ENCODE measurements around the gene NPC2. TPM values are rescaled to one million over a fixed set of nuclear protein-coding genes. Genes with fewer than 3 reads are reported as not detected.

The NPC2 gene
- total and polyA plus RNA-seq, 10 donors, result 191 to 956 (median 298) TPM

GRCh38 chr14:74468513-74468912 is 24.6 kb downstream of the NPC2 start:
- TF ChIP-seq POLR2A (IDR thresholded peaks at IDR 0.05), result no peak
- no peak for TF ChIP-seq POLR2AphosphoS5 (IDR thresholded peaks at IDR 0.05)
- no peak for TF ChIP-seq CTCF (IDR thresholded peaks at IDR 0.05 in 8 of 11, conservative IDR thresholded peaks at IDR 0.05 in 3 of 11)
- Histone ChIP-seq H3K9me3 (no peaks in the 10 kb centered on the region), H3K27ac (no peak overlapping the region), H3K4me3 (no peak overlapping the region), H3K27me3 (replicated peaks in 1 of 7) (no peaks in the 10 kb centered on the region), H3K36me3 (peaks cover 0 to 39% (median 5%) of the 10 kb centered on the region in 6 donors), H3K4me1 (peaks cover 0 to 14% (median 5%) of the 10 kb centered on the region in 6 donors)
- DNase-seq, result no peak
- WGBS, 5 donors, result 80 to 96% (median 89%) methylated on average over 3 of the region's 3 CpGs
- intact Hi-C loops (cut with DNase I; ENCODE audit: low total_unique reads), result no loop called here

- WGBS, 5 donors, result 89 to 95% (median 94%) methylated on average over 2 of the region's 2 CpGs
- intact Hi-C loops (cut with DNase I; ENCODE audit: low total_unique reads), result no loop called here
- Histone ChIP-seq H3K27me3 (replicated peaks in 1 of 7) (no peaks in the 10 kb centered on the region), H3K27ac (no peak overlapping the region), H3K4me1 (peaks cover 0 to 10% (median 3%) of the 10 kb centered on the region in 6 donors), H3K36me3 (peaks cover 0 to 8% (median 0%) of the 10 kb centered on the region in 6 donors), H3K9me3 (no peaks in the 10 kb centered on the region), H3K4me3 (no peak overlapping the region)
- DNase-seq, result no peak
- TF ChIP-seq POLR2AphosphoS5 (IDR thresholded peaks at IDR 0.05) (no peak), CTCF (IDR thresholded peaks at IDR 0.05 in 8 of 11, conservative IDR thresholded peaks at IDR 0.05 in 3 of 11) (no peak), POLR2A (IDR thresholded peaks at IDR 0.05) (no peak)
Observed at GRCh38 chr14:74465335-74465734, 27.8 kb downstream of the NPC2 start.

- DNase-seq, result no peak
- Histone ChIP-seq H3K4me1 (peaks cover 0 to 5% (median under 1%) of the 10 kb centered on the region in 6 donors), H3K9me3 (no peaks in the 10 kb centered on the region), H3K4me3 (no peak overlapping the region), H3K27ac (no peak overlapping the region), H3K36me3 (peaks cover 0 to 6% (median 0%) of the 10 kb centered on the region in 6 donors), H3K27me3 (replicated peaks in 1 of 7) (no peaks in the 10 kb centered on the region)
- 92 to 96% (median 95%) methylated on average over 2 to 3 of the region's 3 CpGs for WGBS, 5 donors
- intact Hi-C loops (cut with DNase I; ENCODE audit: low total_unique reads), result no loop called here
- no peak for TF ChIP-seq POLR2A (IDR thresholded peaks at IDR 0.05)
- TF ChIP-seq POLR2AphosphoS5 (IDR thresholded peaks at IDR 0.05), result no peak
- no peak for TF ChIP-seq CTCF (IDR thresholded peaks at IDR 0.05 in 8 of 11, conservative IDR thresholded peaks at IDR 0.05 in 3 of 11)
Observed at GRCh38 chr14:74464785-74465184, 28.3 kb downstream of the NPC2 start.

DNA sequence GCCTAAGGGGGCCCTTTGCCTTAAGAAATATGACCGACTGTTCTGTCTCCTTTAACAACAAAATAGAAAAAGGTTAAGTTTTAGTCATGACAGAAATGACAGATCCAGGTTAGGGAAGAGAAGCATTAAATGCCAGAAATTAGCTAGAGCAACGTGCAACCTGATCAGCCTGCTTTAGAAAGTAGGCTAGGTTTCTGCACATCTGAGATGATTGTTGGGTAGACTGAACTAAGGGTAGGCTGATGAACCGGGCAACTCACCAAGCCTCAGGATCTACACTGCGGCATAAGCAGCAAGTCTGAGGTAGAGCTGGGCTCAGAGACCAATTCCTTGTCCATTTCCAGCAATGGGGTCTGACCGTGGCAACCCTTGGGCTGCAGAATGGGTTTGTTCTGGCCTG is 29.4 kb downstream of the NPC2 start:
- no peak for DNase-seq
- no peak overlapping the region for H3K27ac ChIP-seq
- 85 to 91% (median 89%) methylated on average over 5 of the region's 5 CpGs for WGBS, 5 donors
- H3K27me3 ChIP-seq (replicated peaks in 1 of 7), result no peaks in the 10 kb centered on the region
- TF ChIP-seq POLR2A (IDR thresholded peaks at IDR 0.05), result no peak
- TF ChIP-seq POLR2AphosphoS5 (IDR thresholded peaks at IDR 0.05), result no peak
- no peak for TF ChIP-seq CTCF (IDR thresholded peaks at IDR 0.05 in 8 of 11, conservative IDR thresholded peaks at IDR 0.05 in 3 of 11)
- H3K9me3 ChIP-seq, result no peaks in the 10 kb centered on the region
- no peak overlapping the region for H3K4me3 ChIP-seq
- intact Hi-C loops (cut with DNase I; ENCODE audit: low total_unique reads), result no loop called here
- H3K36me3 ChIP-seq, result peaks cover 0 to 3% (median 0%) of the 10 kb centered on the region in 6 donors
- H3K4me1 ChIP-seq, result no peaks in the 10 kb centered on the region
